HEK293 (cell line): ENCODE results near the gene GRK2.

ENCODE experiments used
- CTCF ChIA-PET: fragments of 350-600 bp; formaldehyde crosslinking; extraction: SDS; loops from one replicate; lab custom pipeline; 2021; ENCODE audit warnings: antibody characterized with exemption; lab: Yijun Ruan, JAX
- POLR2A ChIA-PET: fragments of 300-600 bp; formaldehyde crosslinking; extraction: SDS; loops from one replicate; lab custom pipeline; 2020; ENCODE audit warnings: antibody characterized with exemption, inconsistent platforms; lab: Yijun Ruan, JAX
- H3K27ac ChIP-seq: fragments of 200-500 bp; sonication (Bioruptor generic); 2 replicates; pipeline ENCODE4 v1.5.1; 2014; ENCODE audit warnings: low read depth, low read length, control low read depth, inconsistent platforms; ENCODE audit errors: extremely low read depth
- H3K36me3 ChIP-seq, 2 experiments: fragments of 200-500 bp in 1 of 2; sonication (Bioruptor generic) in 1 of 2; 1 replicate in 1 of 2; 2 replicates in 1 of 2; pipeline ENCODE4 v1.5.1; 2014 to 2017; ENCODE audit warnings: inconsistent platforms in 2 of 2, low read length in 2 of 2; ENCODE audit not compliant: control insufficient read depth in 2 of 2, insufficient read depth in 1 of 2
- H3K4me1 ChIP-seq: fragments of 200-500 bp; sonication (Bioruptor generic); 2 replicates; pipeline ENCODE4 v1.5.1; 2014; ENCODE audit warnings: mild to moderate bottlenecking, low read length, inconsistent platforms; ENCODE audit not compliant: control insufficient read depth, insufficient read depth
- H3K4me3 ChIP-seq: 2 replicates; pipeline ENCODE4 v1.5.1; 2011; ENCODE audit warnings: low read depth, mild to moderate bottlenecking, control low read depth, low read length, moderate library complexity
- H3K9me3 ChIP-seq: fragments of 200-500 bp; sonication (Bioruptor generic); 2 replicates; pipeline ENCODE4 v1.5.1; 2014; ENCODE audit warnings: low read depth, low read length, inconsistent platforms; ENCODE audit not compliant: control insufficient read depth, insufficient read depth
- BCL11A ChIP-seq: fragments of 450-650 bp; formaldehyde crosslinking; IDR thresholded peaks from 2 replicates; pipeline ENCODE4 v1.5.1; 2016; ENCODE audit warnings: low read depth, missing biosample characterization, missing genetic modification characterization
- BCL11B ChIP-seq: fragments of 450-650 bp; formaldehyde crosslinking; IDR thresholded peaks from 2 replicates; pipeline ENCODE4 v1.5.1; 2016; ENCODE audit warnings: low read depth, missing biosample characterization, missing genetic modification characterization
- FEZF1 ChIP-seq: fragments of 450-650 bp; formaldehyde crosslinking; IDR thresholded peaks from 2 replicates; pipeline ENCODE4 v1.5.1; 2016; ENCODE audit warnings: missing biosample characterization, missing genetic modification characterization
- GLIS1 ChIP-seq: fragments of 450-650 bp; formaldehyde crosslinking; IDR thresholded peaks from 2 replicates; pipeline ENCODE4 v1.5.1; 2016; ENCODE audit warnings: missing biosample characterization, missing genetic modification characterization
- GLIS2 ChIP-seq: fragments of 450-650 bp; formaldehyde crosslinking; IDR thresholded peaks from 2 replicates; pipeline ENCODE4 v1.5.1; 2016; ENCODE audit warnings: missing biosample characterization, missing genetic modification characterization
- KLF9 ChIP-seq: fragments of 450-650 bp; formaldehyde crosslinking; IDR thresholded peaks from 2 replicates; pipeline ENCODE4 v1.5.1; 2016; ENCODE audit warnings: missing biosample characterization, missing genetic modification characterization, low read depth
- MEIS1 ChIP-seq: sonication (generic); formaldehyde crosslinking; IDR thresholded peaks from 2 replicates; pipeline ENCODE4 v1.8.1; 2022; ENCODE audit warnings: missing genetic modification reagents, mild to moderate bottlenecking, borderline replicate concordance
- MZF1 ChIP-seq: fragments of 450-650 bp; formaldehyde crosslinking; IDR thresholded peaks from 2 replicates; pipeline ENCODE4 v1.5.1; 2017; ENCODE audit warnings: missing biosample characterization, missing genetic modification characterization, borderline replicate concordance
- OVOL3 ChIP-seq: fragments of 450-650 bp; formaldehyde crosslinking; IDR thresholded peaks from 2 replicates; pipeline ENCODE4 v1.5.1; 2016; ENCODE audit warnings: missing biosample characterization, missing genetic modification characterization
- SP2 ChIP-seq: fragments of 450-650 bp; formaldehyde crosslinking; IDR thresholded peaks from 2 replicates; pipeline ENCODE4 v1.5.1; 2016; ENCODE audit warnings: missing biosample characterization, missing genetic modification characterization
- ZFHX2 ChIP-seq: fragments of 450-650 bp; formaldehyde crosslinking; conservative IDR thresholded peaks from 2 replicates; pipeline ENCODE4 v1.5.1; 2016; ENCODE audit warnings: missing biosample characterization, missing genetic modification characterization
- ZNF112 ChIP-seq: fragments of 450-650 bp; formaldehyde crosslinking; IDR thresholded peaks from 2 replicates; pipeline ENCODE4 v1.5.0; 2017; ENCODE audit warnings: missing biosample characterization, missing genetic modification characterization
- ZNF350 ChIP-seq: fragments of 450-650 bp; formaldehyde crosslinking; IDR thresholded peaks from 2 replicates; pipeline ENCODE4 v1.5.0; 2017; ENCODE audit warnings: missing biosample characterization, mild to moderate bottlenecking, missing genetic modification characterization
- ZNF366 ChIP-seq: fragments of 450-650 bp; formaldehyde crosslinking; conservative IDR thresholded peaks from 2 replicates; pipeline ENCODE4 v1.5.1; 2016; ENCODE audit warnings: missing biosample characterization, missing genetic modification characterization
- ZNF37A ChIP-seq: fragments of 450-650 bp; IDR thresholded peaks from 2 replicates; pipeline ENCODE4 v1.5.1; 2018; ENCODE audit warnings: missing biosample characterization, missing genetic modification characterization
- ZNF561 ChIP-seq: fragments of 450-650 bp; IDR thresholded peaks from 2 replicates; pipeline ENCODE4 v1.5.1; 2018; ENCODE audit warnings: missing biosample characterization, missing genetic modification characterization, borderline replicate concordance
- ZNF585B ChIP-seq: fragments of 450-650 bp; formaldehyde crosslinking; IDR thresholded peaks from 2 replicates; pipeline ENCODE4 v1.5.1; 2016; ENCODE audit warnings: missing biosample characterization, missing genetic modification characterization
- ZNF664 ChIP-seq: fragments of 450-650 bp; formaldehyde crosslinking; IDR thresholded peaks from 2 replicates; pipeline ENCODE4 v1.5.1; 2016; ENCODE audit warnings: missing biosample characterization, missing genetic modification characterization
- ZNF837 ChIP-seq: fragments of 450-650 bp; formaldehyde crosslinking; IDR thresholded peaks from 2 replicates; pipeline ENCODE4 v1.5.1; 2016; ENCODE audit warnings: missing biosample characterization, missing genetic modification characterization
- TF ChIP-seq, protein P1 (sequence below): fragments of 450-650 bp; formaldehyde crosslinking; IDR thresholded peaks from 2 replicates; pipeline ENCODE4 v1.5.1; 2016; ENCODE audit warnings: missing biosample characterization, missing genetic modification characterization, low read depth
- TF ChIP-seq, protein P2 (sequence below): fragments of 450-650 bp; formaldehyde crosslinking; IDR thresholded peaks from 2 replicates; pipeline ENCODE4 v1.5.1; 2017; ENCODE audit warnings: missing biosample characterization, missing genetic modification characterization
- TF ChIP-seq, protein P3 (sequence below): fragments of 450-650 bp; formaldehyde crosslinking; IDR thresholded peaks from 2 replicates; pipeline ENCODE4 v1.5.1; 2016; ENCODE audit warnings: missing biosample characterization, missing genetic modification characterization
- TF ChIP-seq, protein P4 (sequence below): fragments of 450-650 bp; formaldehyde crosslinking; IDR thresholded peaks from 2 replicates; pipeline ENCODE4 v1.5.1; 2016; ENCODE audit warnings: missing biosample characterization, missing genetic modification characterization
- TF ChIP-seq, protein P5 (sequence below): fragments of 450-650 bp; formaldehyde crosslinking; IDR thresholded peaks from 2 replicates; pipeline ENCODE4 v1.5.1; 2016; ENCODE audit warnings: missing biosample characterization, missing genetic modification characterization

The GRK2 gene

DNA sequence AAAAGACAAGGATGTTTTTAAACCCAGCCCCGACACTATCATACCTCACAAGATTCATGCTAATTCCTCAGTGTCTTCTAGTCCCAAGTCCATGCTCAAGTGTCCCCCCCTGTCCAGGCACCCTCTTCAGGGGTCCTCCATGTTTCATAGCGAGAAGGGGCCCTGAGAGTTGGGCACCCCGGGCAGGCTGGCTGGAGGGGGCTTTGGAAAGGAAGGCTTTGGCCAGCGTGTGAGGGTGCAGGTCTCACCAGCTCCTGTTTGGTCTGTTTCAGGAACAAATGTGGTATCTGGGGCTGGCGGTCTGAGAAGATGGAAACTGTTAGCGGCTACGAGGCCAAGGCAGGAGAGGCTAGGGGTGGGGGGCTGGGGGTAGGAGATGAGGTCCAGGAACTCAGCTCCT is 32.5 kb downstream of the GRK2 start (continued):
- TF ChIP-seq, protein P1, sequence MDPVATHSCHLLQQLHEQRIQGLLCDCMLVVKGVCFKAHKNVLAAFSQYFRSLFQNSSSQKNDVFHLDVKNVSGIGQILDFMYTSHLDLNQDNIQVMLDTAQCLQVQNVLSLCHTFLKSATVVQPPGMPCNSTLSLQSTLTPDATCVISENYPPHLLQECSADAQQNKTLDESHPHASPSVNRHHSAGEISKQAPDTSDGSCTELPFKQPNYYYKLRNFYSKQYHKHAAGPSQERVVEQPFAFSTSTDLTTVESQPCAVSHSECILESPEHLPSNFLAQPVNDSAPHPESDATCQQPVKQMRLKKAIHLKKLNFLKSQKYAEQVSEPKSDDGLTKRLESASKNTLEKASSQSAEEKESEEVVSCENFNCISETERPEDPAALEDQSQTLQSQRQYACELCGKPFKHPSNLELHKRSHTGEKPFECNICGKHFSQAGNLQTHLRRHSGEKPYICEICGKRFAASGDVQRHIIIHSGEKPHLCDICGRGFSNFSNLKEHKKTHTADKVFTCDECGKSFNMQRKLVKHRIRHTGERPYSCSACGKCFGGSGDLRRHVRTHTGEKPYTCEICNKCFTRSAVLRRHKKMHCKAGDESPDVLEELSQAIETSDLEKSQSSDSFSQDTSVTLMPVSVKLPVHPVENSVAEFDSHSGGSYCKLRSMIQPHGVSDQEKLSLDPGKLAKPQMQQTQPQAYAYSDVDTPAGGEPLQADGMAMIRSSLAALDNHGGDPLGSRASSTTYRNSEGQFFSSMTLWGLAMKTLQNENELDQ (tag by site-specific recombination), result no peak
- TF ChIP-seq BCL11A (tag by site-specific recombination), result no peak
- TF ChIP-seq, protein P2, sequence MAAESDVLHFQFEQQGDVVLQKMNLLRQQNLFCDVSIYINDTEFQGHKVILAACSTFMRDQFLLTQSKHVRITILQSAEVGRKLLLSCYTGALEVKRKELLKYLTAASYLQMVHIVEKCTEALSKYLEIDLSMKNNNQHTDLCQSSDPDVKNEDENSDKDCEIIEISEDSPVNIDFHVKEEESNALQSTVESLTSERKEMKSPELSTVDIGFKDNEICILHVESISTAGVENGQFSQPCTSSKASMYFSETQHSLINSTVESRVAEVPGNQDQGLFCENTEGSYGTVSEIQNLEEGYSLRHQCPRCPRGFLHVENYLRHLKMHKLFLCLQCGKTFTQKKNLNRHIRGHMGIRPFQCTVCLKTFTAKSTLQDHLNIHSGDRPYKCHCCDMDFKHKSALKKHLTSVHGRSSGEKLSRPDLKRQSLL (tag by site-specific recombination), result no peak
- TF ChIP-seq, protein P3, sequence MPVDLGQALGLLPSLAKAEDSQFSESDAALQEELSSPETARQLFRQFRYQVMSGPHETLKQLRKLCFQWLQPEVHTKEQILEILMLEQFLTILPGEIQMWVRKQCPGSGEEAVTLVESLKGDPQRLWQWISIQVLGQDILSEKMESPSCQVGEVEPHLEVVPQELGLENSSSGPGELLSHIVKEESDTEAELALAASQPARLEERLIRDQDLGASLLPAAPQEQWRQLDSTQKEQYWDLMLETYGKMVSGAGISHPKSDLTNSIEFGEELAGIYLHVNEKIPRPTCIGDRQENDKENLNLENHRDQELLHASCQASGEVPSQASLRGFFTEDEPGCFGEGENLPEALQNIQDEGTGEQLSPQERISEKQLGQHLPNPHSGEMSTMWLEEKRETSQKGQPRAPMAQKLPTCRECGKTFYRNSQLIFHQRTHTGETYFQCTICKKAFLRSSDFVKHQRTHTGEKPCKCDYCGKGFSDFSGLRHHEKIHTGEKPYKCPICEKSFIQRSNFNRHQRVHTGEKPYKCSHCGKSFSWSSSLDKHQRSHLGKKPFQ (tag by site-specific recombination), result no peak
- TF ChIP-seq, all 188 proteins: peak for 0

DNA sequence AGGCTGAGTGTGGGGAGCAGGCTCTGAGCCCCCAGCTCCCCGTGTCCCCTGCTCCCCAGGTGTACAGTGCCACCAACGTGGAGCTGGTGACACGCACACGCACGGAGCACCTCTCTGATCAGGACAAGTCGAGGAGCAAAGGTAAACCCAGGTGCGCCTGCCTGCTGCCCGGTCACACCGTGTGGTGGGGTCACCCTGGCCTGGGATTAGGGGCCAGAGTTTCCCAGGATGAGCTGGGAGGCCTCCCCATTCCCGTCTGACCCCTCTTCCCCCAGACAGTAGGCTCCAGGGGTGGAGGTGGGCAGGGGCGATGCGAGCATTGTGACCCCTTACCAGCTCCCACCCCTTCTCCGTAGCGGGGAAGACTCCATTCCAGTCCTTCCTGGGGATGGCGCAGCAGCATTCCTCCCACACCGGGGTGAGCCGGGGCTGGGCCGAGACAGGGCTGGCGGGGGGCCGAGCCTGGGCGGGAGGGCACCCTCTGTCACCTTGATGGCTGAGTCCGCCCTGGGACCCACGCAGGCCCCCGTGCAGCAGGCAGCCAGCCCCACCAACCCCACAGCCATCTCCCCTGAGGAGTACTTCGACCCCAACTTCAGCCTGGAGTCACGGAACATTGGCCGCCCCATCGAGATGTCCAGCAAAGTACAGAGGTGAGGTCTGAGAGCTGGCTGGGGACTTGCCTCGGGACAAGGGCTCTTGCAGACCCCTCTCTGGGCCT is 33.4 kb downstream of the GRK2 start:
- CTCF ChIA-PET, result interaction anchor here (0.6 kb wide), 1 partner anchor 16 kb away, joined by 3 read pairs; no protein-coding TSS in a partner anchor
- Histone ChIP-seq H3K4me3 (no peak overlapping the region), H3K9me3 (no peaks in the 10 kb centered on the region), H3K27ac (no peak overlapping the region), H3K36me3 (peaks cover 6 to 60% of the 10 kb centered on the region in 2 experiments; a peak in 2 of 3 replicates), H3K4me1 (no peaks in the 10 kb centered on the region)
- POLR2A ChIA-PET, result interaction anchor here (3.7 kb wide), 1 partner anchor 11 kb away, joined by 17 read pairs; the partner anchor contains the start of gene ANKRD13D
- TF ChIP-seq KLF9 (no peak), ZNF366 (tag by site-specific recombination) (no peak), GLIS1 (tag by site-specific recombination) (no peak), SP2 (no peak), ZNF112 (tag by site-specific recombination) (no peak), MZF1 (tag by site-specific recombination) (no peak), BCL11B (tag by site-specific recombination) (no peak), ZNF561 (tag by site-specific recombination) (no peak), ZNF664 (tag by site-specific recombination) (no peak), ZNF350 (tag by site-specific recombination) (no peak), ZNF837 (tag by site-specific recombination) (no peak), ZNF37A (tag by site-specific recombination) (no peak), MEIS1 (CRISPR knock-in tag) (no peak), OVOL3 (tag by site-specific recombination) (no peak), GLIS2 (tag by site-specific recombination) (no peak), ZNF585B (no peak), FEZF1 (no peak), ZFHX2 (tag by site-specific recombination) (no peak)
- TF ChIP-seq, protein P4, sequence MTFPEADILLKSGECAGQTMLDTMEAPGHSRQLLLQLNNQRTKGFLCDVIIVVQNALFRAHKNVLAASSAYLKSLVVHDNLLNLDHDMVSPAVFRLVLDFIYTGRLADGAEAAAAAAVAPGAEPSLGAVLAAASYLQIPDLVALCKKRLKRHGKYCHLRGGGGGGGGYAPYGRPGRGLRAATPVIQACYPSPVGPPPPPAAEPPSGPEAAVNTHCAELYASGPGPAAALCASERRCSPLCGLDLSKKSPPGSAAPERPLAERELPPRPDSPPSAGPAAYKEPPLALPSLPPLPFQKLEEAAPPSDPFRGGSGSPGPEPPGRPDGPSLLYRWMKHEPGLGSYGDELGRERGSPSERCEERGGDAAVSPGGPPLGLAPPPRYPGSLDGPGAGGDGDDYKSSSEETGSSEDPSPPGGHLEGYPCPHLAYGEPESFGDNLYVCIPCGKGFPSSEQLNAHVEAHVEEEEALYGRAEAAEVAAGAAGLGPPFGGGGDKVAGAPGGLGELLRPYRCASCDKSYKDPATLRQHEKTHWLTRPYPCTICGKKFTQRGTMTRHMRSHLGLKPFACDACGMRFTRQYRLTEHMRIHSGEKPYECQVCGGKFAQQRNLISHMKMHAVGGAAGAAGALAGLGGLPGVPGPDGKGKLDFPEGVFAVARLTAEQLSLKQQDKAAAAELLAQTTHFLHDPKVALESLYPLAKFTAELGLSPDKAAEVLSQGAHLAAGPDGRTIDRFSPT, result no peak
- TF ChIP-seq, protein P5, sequence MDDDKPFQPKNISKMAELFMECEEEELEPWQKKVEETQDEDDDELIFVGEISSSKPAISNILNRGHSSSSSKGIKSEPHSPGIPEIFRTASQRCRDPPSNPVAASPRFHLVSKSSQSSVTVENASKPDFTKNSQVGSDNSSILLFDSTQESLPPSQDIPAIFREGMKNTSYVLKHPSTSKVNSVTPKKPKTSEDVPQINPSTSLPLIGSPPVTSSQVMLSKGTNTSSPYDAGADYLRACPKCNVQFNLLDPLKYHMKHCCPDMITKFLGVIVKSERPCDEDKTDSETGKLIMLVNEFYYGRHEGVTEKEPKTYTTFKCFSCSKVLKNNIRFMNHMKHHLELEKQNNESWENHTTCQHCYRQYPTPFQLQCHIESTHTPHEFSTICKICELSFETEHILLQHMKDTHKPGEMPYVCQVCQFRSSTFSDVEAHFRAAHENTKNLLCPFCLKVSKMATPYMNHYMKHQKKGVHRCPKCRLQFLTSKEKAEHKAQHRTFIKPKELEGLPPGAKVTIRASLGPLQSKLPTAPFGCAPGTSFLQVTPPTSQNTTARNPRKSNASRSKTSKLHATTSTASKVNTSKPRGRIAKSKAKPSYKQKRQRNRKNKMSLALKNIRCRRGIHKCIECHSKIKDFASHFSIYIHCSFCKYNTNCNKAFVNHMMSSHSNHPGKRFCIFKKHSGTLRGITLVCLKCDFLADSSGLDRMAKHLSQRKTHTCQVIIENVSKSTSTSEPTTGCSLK (tag by site-specific recombination), result no peak
